Measurements from ENCODE around the gene AGPAT1. TPM values are rescaled to one million over a fixed set of nuclear protein-coding genes. Genes with fewer than 3 reads are reported as not detected.
A peak's percentile ranks its signal among the peaks of the same experiment; 100 is the strongest.

AGPAT1 gene
- total and polyA plus RNA-seq, 2 experiments from 2014 or later, result 39.8 to 82.1 TPM

- TF ChIP-seq, protein P1, sequence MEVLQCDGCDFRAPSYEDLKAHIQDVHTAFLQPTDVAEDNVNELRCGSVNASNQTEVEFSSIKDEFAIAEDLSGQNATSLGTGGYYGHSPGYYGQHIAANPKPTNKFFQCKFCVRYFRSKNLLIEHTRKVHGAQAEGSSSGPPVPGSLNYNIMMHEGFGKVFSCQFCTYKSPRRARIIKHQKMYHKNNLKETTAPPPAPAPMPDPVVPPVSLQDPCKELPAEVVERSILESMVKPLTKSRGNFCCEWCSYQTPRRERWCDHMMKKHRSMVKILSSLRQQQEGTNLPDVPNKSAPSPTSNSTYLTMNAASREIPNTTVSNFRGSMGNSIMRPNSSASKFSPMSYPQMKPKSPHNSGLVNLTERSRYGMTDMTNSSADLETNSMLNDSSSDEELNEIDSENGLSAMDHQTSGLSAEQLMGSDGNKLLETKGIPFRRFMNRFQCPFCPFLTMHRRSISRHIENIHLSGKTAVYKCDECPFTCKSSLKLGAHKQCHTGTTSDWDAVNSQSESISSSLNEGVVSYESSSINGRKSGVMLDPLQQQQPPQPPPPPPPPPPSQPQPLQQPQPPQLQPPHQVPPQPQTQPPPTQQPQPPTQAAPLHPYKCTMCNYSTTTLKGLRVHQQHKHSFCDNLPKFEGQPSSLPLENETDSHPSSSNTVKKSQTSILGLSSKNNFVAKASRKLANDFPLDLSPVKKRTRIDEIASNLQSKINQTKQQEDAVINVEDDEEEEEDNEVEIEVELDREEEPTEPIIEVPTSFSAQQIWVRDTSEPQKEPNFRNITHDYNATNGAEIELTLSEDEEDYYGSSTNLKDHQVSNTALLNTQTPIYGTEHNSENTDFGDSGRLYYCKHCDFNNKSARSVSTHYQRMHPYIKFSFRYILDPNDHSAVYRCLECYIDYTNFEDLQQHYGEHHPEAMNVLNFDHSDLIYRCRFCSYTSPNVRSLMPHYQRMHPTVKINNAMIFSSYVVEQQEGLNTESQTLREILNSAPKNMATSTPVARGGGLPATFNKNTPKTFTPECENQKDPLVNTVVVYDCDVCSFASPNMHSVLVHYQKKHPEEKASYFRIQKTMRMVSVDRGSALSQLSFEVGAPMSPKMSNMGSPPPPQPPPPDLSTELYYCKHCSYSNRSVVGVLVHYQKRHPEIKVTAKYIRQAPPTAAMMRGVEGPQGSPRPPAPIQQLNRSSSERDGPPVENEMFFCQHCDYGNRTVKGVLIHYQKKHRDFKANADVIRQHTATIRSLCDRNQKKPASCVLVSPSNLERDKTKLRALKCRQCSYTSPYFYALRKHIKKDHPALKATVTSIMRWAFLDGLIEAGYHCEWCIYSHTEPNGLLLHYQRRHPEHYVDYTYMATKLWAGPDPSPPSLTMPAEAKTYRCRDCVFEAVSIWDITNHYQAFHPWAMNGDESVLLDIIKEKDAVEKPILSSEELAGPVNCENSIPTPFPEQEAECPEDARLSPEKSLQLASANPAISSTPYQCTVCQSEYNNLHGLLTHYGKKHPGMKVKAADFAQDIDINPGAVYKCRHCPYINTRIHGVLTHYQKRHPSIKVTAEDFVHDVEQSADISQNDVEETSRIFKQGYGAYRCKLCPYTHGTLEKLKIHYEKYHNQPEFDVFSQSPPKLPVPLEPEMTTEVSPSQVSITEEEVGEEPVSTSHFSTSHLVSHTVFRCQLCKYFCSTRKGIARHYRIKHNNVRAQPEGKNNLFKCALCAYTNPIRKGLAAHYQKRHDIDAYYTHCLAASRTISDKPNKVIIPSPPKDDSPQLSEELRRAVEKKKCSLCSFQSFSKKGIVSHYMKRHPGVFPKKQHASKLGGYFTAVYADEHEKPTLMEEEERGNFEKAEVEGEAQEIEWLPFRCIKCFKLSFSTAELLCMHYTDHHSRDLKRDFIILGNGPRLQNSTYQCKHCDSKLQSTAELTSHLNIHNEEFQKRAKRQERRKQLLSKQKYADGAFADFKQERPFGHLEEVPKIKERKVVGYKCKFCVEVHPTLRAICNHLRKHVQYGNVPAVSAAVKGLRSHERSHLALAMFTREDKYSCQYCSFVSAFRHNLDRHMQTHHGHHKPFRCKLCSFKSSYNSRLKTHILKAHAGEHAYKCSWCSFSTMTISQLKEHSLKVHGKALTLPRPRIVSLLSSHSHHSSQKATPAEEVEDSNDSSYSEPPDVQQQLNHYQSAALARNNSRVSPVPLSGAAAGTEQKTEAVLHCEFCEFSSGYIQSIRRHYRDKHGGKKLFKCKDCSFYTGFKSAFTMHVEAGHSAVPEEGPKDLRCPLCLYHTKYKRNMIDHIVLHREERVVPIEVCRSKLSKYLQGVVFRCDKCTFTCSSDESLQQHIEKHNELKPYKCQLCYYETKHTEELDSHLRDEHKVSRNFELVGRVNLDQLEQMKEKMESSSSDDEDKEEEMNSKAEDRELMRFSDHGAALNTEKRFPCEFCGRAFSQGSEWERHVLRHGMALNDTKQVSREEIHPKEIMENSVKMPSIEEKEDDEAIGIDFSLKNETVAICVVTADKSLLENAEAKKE (CRISPR knock-in tag; IDR thresholded peaks at IDR 0.05), result no peak
- TF ChIP-seq POLR2AphosphoS5 (IDR thresholded peaks at IDR 0.05; ENCODE audit: low read depth) (no peak), NANOG (IDR thresholded peaks at IDR 0.05; ENCODE audit: borderline replicate concordance) (no peak), ZNF114 (CRISPR knock-in tag; IDR thresholded peaks at IDR 0.05) (no peak), CREB1 (CRISPR knock-in tag; IDR thresholded peaks at IDR 0.05; ENCODE audit: low read depth) (no peak), EZH2phosphoT487 (IDR thresholded peaks at IDR 0.05; ENCODE audit: unreplicated experiment) (no peak)
Observed at GRCh38 chr6:32175322-32175710, 568 bp downstream of the AGPAT1 start (continued).

- no peak overlapping the region for H3K27ac Mint-ChIP-seq
- Histone ChIP-seq H4K20me1 (replicated peaks; ENCODE audit: insufficient read depth) (peaks cover 19% of the 10 kb centered on the region; the same call in 1 of the 2 replicates), H3K27me3 (ENCODE audit: insufficient read depth) (no peaks in the 10 kb centered on the region)
- TF ChIP-seq EZH2phosphoT487 (IDR thresholded peaks at IDR 0.05; ENCODE audit: unreplicated experiment) (no peak), STAT1 (IDR thresholded peaks at IDR 0.05; ENCODE audit: unreplicated experiment) (no peak), ZNF331 (CRISPR knock-in tag; IDR thresholded peaks at IDR 0.05; ENCODE audit: low read depth) (no peak), EZH2 (IDR thresholded peaks at IDR 0.05; ENCODE audit: low read depth, unreplicated experiment) (no peak), POLR2AphosphoS5 (IDR thresholded peaks at IDR 0.05; ENCODE audit: low read depth) (no peak), JUNB (IDR thresholded peaks at IDR 0.05; ENCODE audit: unreplicated experiment) (no peak), ZNF114 (CRISPR knock-in tag; IDR thresholded peaks at IDR 0.05) (no peak), CREB1 (CRISPR knock-in tag; IDR thresholded peaks at IDR 0.05; ENCODE audit: low read depth) (no peak), NANOG (IDR thresholded peaks at IDR 0.05; ENCODE audit: borderline replicate concordance) (no peak)
- TF ChIP-seq, protein P2, sequence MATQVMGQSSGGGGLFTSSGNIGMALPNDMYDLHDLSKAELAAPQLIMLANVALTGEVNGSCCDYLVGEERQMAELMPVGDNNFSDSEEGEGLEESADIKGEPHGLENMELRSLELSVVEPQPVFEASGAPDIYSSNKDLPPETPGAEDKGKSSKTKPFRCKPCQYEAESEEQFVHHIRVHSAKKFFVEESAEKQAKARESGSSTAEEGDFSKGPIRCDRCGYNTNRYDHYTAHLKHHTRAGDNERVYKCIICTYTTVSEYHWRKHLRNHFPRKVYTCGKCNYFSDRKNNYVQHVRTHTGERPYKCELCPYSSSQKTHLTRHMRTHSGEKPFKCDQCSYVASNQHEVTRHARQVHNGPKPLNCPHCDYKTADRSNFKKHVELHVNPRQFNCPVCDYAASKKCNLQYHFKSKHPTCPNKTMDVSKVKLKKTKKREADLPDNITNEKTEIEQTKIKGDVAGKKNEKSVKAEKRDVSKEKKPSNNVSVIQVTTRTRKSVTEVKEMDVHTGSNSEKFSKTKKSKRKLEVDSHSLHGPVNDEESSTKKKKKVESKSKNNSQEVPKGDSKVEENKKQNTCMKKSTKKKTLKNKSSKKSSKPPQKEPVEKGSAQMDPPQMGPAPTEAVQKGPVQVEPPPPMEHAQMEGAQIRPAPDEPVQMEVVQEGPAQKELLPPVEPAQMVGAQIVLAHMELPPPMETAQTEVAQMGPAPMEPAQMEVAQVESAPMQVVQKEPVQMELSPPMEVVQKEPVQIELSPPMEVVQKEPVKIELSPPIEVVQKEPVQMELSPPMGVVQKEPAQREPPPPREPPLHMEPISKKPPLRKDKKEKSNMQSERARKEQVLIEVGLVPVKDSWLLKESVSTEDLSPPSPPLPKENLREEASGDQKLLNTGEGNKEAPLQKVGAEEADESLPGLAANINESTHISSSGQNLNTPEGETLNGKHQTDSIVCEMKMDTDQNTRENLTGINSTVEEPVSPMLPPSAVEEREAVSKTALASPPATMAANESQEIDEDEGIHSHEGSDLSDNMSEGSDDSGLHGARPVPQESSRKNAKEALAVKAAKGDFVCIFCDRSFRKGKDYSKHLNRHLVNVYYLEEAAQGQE (IDR thresholded peaks at IDR 0.05; ENCODE audit: unreplicated experiment), result no peak
Observed at GRCh38 chr6:32174416-32174815, 1.5 kb downstream of the AGPAT1 start.

More at GRCh38 chr6:32174416-32174815, 1.5 kb downstream of the AGPAT1 start:
- H3K36me3 ChIP-seq (ENCODE audit: insufficient read depth), result no peaks in the 10 kb centered on the region
- DNase-seq (ENCODE audit: low spot score), result no peak
- H3K9me3 Mint-ChIP-seq, result no peaks in the 10 kb centered on the region
- no peak overlapping the region for H2AFZ ChIP-seq
- peak overlapping the region; percentile 79 for H3K4me3 Mint-ChIP-seq
- ATAC-seq, result no peak
- no peak overlapping the region for H3K27ac ChIP-seq (ENCODE audit: low read depth)
- peaks cover 38% of the 10 kb centered on the region for H3K4me1 Mint-ChIP-seq
- peaks cover 51% of the 10 kb centered on the region for H3K79me2 ChIP-seq (replicated peaks; ENCODE audit: insufficient read depth)
- no peak overlapping the region for H3K4me3 ChIP-seq
- H3F3A ChIP-seq (replicated peaks; ENCODE audit: low read depth), result 0 out of 2 replicates have a peak, but pooled peaks cover 7% of the 10 kb centered on the region
- H3K36me3 Mint-ChIP-seq (ENCODE audit: low read depth), result peaks cover 33% of the 10 kb centered on the region
- H3K27me3 Mint-ChIP-seq (ENCODE audit: insufficient read depth, low read depth, poor library complexity), result peaks cover 22% of the 10 kb centered on the region
- no peaks in the 10 kb centered on the region for H3K9me2 ChIP-seq (ENCODE audit: insufficient read depth)
- H3K4me1 ChIP-seq (ENCODE audit: insufficient read depth), result peaks cover 22% of the 10 kb centered on the region
- H3K4me2 ChIP-seq, result peak overlapping the region; percentile 85; the same call in 1 of the 2 replicates

All from GM23338 (cell line).